ENCODE measurements around the gene ZBED2. TPM values are rescaled to one million over a fixed set of nuclear protein-coding genes. Genes with fewer than 3 reads are reported as not detected.
A peak's percentile ranks its signal among the peaks of the same experiment; 100 is the strongest.

ZBED2 gene
- total and polyA plus RNA-seq, 2 donors (not counting 1 experiment from before 2014, with no cell fraction given), result 0.06 TPM; not detected in 1

- no peaks in the 10 kb centered on the region for H3K79me2 ChIP-seq (ENCODE audit: control insufficient read depth, insufficient read depth, low read length)
- DNase-seq (ENCODE audit: low read depth in 2 of 2), result peak in 1 of 2 donors; percentile 77
Measured at GRCh38 chr3:111585217-111585616, 9.9 kb downstream of the ZBED2 start.

GRCh38 chr3:111584744-111585143, 10.4 kb downstream of the ZBED2 start:
- Histone ChIP-seq H3K79me2 (ENCODE audit: control insufficient read depth, insufficient read depth, low read length) (no peaks in the 10 kb centered on the region), H3K4me2 (ENCODE audit: extremely low read depth, insufficient read depth, low read length) (no peak overlapping the region), H3K9me3 (ENCODE audit: control insufficient read depth, insufficient read depth, low read depth, low read length) (no peaks in the 10 kb centered on the region), H3K27ac (ENCODE audit: insufficient read depth, low read length) (no peak overlapping the region), H3K4me1 (ENCODE audit: control insufficient read depth, extremely low read depth, insufficient read depth, low read length) (peaks cover 4% of the 10 kb centered on the region), H4K20me1 (ENCODE audit: control insufficient read depth, extremely low read depth, insufficient read depth, low read length) (no peaks in the 10 kb centered on the region), H2AFZ (ENCODE audit: low read length) (no peak overlapping the region), H3K9ac (ENCODE audit: insufficient read depth, low read length) (no peak overlapping the region), H3K27me3 (ENCODE audit: control insufficient read depth, insufficient read depth, low read length) (no peaks in the 10 kb centered on the region), H3K36me3 (ENCODE audit: control insufficient read depth, insufficient read depth, low read length) (no peaks in the 10 kb centered on the region), H3K4me3 (replicated peaks in 1 of 4; ENCODE audit: control extremely low read depth in 1 of 4, insufficient read depth in 1 of 4, low read depth in 3 of 4, low read length in 4 of 4) (no peak overlapping the region)
- no peak for TF ChIP-seq EZH2 (IDR thresholded peaks at IDR 0.05; ENCODE audit: low read length, missing control alignments)
- no peak for TF ChIP-seq CTCF (conservative IDR thresholded peaks at IDR 0.05 in 1 of 2, IDR thresholded peaks at IDR 0.05 in 1 of 2; ENCODE audit: low read depth in 1 of 2, low read length in 2 of 2)
- peak in 1 of 2 donors; percentile 40 for DNase-seq (ENCODE audit: low read depth in 2 of 2)

More at GRCh38 chr3:111585217-111585616, 9.9 kb downstream of the ZBED2 start:
- no peaks in the 10 kb centered on the region for H4K20me1 ChIP-seq (ENCODE audit: control insufficient read depth, extremely low read depth, insufficient read depth, low read length)
- no peaks in the 10 kb centered on the region for H3K9me3 ChIP-seq (ENCODE audit: control insufficient read depth, insufficient read depth, low read depth, low read length)
- H3K4me2 ChIP-seq (ENCODE audit: extremely low read depth, insufficient read depth, low read length), result no peak overlapping the region
- no peaks in the 10 kb centered on the region for H3K36me3 ChIP-seq (ENCODE audit: control insufficient read depth, insufficient read depth, low read length)
- H3K4me1 ChIP-seq (ENCODE audit: control insufficient read depth, extremely low read depth, insufficient read depth, low read length), result peaks cover 4% of the 10 kb centered on the region
- no peak overlapping the region for H3K9ac ChIP-seq (ENCODE audit: insufficient read depth, low read length)
- no peak overlapping the region for H2AFZ ChIP-seq (ENCODE audit: low read length)
- no peak overlapping the region for H3K27ac ChIP-seq (ENCODE audit: insufficient read depth, low read length)
- no peaks in the 10 kb centered on the region for H3K27me3 ChIP-seq (ENCODE audit: control insufficient read depth, insufficient read depth, low read length)
- TF ChIP-seq EZH2 (IDR thresholded peaks at IDR 0.05; ENCODE audit: low read length, missing control alignments) (no peak), CTCF (conservative IDR thresholded peaks at IDR 0.05 in 1 of 2, IDR thresholded peaks at IDR 0.05 in 1 of 2; ENCODE audit: low read depth in 1 of 2, low read length in 2 of 2) (no peak)
- no peak overlapping the region for H3K4me3 ChIP-seq (replicated peaks in 1 of 4; ENCODE audit: control extremely low read depth in 1 of 4, insufficient read depth in 1 of 4, low read depth in 3 of 4, low read length in 4 of 4)

- Histone ChIP-seq H3K9me3 (ENCODE audit: control insufficient read depth, insufficient read depth, low read depth, low read length) (no peaks in the 10 kb centered on the region), H3K9ac (ENCODE audit: insufficient read depth, low read length) (no peak overlapping the region), H3K4me3 (replicated peaks in 1 of 4; ENCODE audit: control extremely low read depth in 1 of 4, insufficient read depth in 1 of 4, low read depth in 3 of 4, low read length in 4 of 4) (no peak overlapping the region), H3K4me2 (ENCODE audit: extremely low read depth, insufficient read depth, low read length) (peak overlapping the region; percentile 37), H3K27me3 (ENCODE audit: control insufficient read depth, insufficient read depth, low read length) (no peaks in the 10 kb centered on the region), H3K27ac (ENCODE audit: insufficient read depth, low read length) (no peak overlapping the region), H3K79me2 (ENCODE audit: control insufficient read depth, insufficient read depth, low read length) (no peaks in the 10 kb centered on the region), H4K20me1 (ENCODE audit: control insufficient read depth, extremely low read depth, insufficient read depth, low read length) (no peaks in the 10 kb centered on the region), H2AFZ (ENCODE audit: low read length) (no peak overlapping the region), H3K4me1 (ENCODE audit: control insufficient read depth, extremely low read depth, insufficient read depth, low read length) (peaks cover 4% of the 10 kb centered on the region), H3K36me3 (ENCODE audit: control insufficient read depth, insufficient read depth, low read length) (no peaks in the 10 kb centered on the region)
- no peak for TF ChIP-seq CTCF (conservative IDR thresholded peaks at IDR 0.05 in 1 of 2, IDR thresholded peaks at IDR 0.05 in 1 of 2; ENCODE audit: low read depth in 1 of 2, low read length in 2 of 2)
- TF ChIP-seq EZH2 (IDR thresholded peaks at IDR 0.05; ENCODE audit: low read length, missing control alignments), result no peak
- DNase-seq (ENCODE audit: low read depth in 2 of 2), result peak; percentile 34 to 99
Measured at GRCh38 chr3:111582120-111582474, 13.0 kb downstream of the ZBED2 start.
